Activated CD8-positive, alpha-beta memory T cell treated with anti-CD3 and anti-CD28 coated beads, Interleukin-2, amount 50 U/mL, for 1 hour (primary cell): ENCODE data around the gene TAB2.
"Not testable (repeated sequence)": the region's sequence is repeated elsewhere in the genome, so short reads cannot be mapped to it uniquely, and the experiment has no call there.

Source experiments
- DNase-seq: peaks from one replicate; pipeline ENCODE4 v3.0.0-alpha.2; 2020; ENCODE audit errors: extremely low read depth

The TAB2 gene

GRCh38 chr6:149444360-149445094 lies 127.0 kb downstream of the TAB2 start:
- not testable (repeated sequence) for DNase-seq

- DNase-seq = no peak
Observed at GRCh38 chr6:149445095-149445466, 127.6 kb downstream of the TAB2 start.

- no peak for DNase-seq
Observed at GRCh38 chr6:149445573-149445972, 128.1 kb downstream of the TAB2 start.

DNA sequence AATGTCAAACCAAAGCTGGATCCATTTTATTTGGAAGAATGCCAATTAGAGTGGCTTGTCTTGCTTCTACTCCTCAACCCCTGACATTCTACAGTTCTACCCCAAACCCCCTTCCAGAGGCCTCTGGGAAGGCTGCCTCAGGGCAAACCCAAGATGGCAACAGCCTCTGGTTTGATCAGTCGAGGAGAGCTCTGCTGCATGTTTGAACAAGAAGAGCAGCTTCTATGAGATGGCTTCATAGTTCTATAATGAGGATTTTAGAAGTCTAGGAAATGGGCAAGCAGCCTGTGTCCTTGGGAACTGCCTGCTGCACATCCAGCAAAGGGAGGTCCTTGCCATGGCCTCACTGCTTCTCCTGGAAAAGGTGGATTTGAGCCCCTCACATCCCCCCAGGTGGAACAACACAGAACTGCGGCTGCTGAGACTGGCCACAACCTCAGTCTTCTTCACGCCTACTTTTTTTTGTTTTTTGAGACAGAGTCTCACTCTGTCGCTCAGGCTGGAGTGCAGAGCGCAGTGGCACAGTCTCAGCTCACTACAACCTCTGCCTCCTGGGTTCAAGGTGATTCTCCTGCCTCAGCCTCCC lies 129.4 kb downstream of the TAB2 start:
- DNase-seq = no peak

GRCh38 chr6:149448821-149449453 lies 131.4 kb downstream of the TAB2 start:
- DNase-seq = no peak

GRCh38 chr6:149449831-149450678 lies 132.5 kb downstream of the TAB2 start:
- DNase-seq = no peak

DNA sequence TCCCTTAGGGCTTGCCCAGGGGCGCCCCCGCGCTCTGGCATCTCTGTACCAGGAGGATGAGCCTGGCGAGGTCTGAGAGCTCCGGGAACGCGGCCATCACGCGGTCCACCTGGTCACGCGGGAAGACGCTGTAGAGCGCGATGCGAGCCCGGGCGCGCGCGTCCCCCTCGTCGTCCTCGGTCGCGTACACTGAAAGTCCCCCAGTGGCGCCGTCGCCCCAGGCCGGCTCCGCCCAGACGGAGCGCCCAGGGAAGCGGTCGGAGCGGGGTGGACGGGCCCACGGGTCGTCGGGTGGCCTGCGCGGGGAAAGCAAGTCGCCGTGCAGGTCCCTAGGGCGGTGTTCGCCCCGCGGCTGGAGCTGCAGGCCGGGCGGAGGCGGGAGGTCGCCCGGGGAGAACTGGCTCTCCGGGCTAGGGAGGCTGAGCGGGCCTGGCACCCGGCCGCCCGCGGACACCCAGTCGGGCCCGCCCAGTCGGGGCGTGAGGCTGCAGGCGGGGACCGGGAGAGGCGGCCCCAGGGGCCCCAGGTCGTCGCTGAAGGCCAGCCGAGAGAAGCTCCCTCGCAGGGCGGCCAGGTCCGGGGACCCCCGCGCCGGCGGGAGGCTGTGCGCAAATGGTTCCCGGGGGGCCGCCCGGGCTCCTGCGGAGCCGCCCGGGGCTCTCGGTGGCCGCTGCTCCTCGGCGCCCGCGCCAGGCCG lies 133.3 kb downstream of the TAB2 start:
- no peak for DNase-seq

GRCh38 chr6:149451376-149452036 lies 134.0 kb downstream of the TAB2 start:
- no peak for DNase-seq

DNA sequence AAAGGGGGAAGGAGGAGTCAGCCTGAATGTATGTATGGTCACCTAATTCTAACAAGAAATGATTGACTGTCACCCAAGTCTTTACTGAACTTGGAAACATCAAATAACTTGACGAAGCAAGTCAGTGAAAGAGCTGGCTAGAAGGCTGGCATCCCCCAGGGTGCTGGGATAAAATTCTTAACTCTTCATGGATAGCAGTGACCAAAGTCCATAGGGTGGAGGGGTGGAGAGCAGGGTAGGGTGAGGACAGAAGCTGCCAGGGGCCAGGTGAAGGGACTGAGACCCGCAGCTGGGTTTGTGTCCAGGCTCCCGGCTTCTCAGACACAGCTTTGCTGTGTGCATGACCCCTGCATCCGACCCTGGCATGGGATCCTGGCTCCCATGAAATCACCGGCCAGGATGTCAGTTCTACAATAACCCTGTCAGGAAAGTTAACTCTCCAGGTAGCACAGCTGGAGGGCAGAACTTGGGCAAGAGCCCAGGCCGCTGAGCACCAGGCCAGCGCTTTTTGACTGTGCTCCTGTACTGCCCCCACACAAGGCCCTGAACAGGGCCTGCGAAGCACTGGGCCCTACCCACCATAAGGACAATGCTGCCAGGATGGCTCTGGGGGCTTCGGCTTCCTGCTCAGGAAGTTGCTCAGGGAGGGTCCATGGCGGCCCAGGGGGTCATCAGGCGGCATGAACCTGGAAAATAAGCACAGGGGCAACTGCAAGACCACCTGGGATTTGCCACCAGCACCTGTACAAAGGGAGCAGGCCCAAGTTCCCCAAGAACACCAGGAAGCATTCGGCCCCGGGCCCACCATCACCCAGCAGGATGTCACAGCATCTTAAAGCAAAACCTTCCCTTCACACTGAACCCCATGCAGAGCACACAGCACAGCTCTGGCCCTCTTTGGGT lies 134.8 kb downstream of the TAB2 start:
- no peak for DNase-seq

GRCh38 chr6:149453597-149454345 lies 136.3 kb downstream of the TAB2 start:
- no peak for DNase-seq

DNA sequence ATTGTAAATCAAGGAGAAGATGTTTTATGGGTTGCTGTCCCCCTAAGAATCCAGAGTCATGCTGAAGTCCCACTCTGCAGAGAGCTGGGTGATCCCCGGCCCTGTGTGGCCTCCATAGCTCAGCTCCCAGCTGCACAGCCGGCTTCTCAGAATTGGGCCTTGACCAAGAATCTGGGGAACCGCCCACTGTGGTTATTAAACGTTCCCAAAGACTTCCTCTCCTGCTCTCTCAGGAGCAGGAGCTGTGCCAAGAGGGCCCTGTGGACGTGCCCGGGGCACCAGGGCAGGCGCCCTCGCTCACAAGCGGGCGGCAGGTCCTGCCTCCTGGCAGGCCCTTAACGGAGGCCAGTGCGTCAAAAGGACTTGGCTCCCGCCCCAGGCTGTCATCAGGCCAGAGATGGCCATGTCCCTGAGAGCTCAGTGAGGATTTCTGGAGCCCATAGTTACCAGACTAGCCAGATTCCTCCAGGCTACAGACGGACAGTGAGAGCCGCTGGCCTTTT lies 136.9 kb downstream of the TAB2 start:
- no peak for DNase-seq

DNA sequence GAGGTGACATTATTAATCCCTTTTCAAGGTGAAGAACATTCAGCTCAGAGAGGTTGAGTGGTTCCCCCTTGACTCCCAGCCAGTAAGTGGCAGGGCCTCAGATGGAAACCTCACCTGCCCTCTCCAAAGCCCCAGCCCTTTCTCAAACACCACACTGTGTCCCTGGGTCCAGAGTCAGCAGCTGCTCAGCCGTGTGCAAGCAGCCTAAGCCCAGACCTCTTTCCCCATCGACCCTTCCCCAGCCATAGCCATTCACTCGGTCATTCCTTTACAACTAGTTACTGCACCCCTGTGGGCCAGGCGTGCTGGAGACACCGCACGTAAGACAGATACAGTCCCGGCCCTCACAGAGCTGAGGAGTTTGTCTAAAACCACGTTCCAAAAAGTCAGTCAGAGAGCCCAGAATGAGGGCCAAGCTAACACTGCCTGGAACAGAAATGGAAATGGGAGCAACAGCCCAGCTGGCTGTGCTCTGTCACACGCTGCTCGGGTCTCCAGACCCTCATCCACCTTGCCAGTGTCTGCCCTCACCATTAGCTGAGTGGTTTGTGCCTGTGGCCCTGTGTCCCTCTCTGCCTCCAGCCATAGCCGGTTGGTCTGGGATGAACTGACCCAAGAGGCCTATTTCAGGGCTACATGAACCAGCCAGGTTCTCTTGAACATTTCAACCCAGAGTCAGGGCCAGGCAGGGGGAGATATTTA lies 137.7 kb downstream of the TAB2 start:
- no peak for DNase-seq

DNA sequence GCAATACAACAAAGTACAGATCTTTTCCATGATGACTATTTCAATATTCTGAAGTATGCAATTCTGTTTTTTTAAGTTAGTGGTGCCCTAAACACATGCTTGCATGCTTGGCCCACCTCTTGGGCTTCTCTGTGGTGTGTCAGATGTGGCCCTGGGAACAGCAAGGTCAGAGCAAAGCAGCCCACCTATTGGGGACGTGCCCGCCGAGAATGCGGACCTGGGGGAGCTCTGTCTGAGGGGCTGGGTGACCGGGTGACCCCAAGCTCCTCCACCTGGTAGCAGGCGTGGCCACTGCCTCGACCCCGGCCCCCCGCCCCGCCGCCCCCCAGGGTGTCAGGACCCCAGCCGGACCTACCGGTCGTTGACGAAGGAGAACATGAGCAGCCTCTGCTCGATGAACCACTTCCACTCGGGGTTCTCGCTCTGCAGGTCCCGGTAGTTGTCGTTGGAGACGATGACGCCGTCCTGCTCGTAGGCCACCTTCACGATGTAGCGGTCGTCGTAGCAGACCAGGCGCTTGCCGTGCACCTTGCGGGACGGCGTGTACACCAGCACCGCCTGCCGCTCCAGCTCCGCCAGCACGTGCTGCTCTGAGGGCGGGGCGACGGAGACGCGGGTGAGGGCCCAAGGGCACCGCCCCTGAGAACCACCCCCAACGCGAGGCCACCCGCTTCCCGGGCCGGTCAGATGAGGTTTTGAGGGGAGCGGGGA lies 139.0 kb downstream of the TAB2 start:
- no peak for DNase-seq

- no peak for DNase-seq
Observed at GRCh38 chr6:149457316-149457884, 139.9 kb downstream of the TAB2 start.

GRCh38 chr6:149458196-149458595 lies 140.7 kb downstream of the TAB2 start:
- no peak for DNase-seq

DNA sequence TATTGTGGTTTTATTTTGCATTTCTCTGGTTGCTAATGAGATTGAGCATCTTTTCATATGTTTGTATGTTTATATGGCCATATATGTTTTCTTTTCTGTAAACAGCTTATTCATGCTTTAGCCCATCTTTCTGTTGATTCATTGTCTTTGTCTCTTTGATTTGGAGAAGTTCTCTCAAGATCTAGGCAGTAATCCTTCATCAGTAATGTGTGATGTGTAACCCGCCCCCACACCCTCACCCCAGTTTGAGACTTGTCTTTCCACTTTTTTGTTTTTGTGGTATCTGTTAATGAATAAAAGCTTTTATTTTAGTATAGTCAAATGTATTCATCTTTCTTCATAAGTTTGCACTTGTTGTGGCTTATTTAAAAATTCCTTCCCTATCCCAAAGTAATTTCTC lies 141.3 kb downstream of the TAB2 start:
- DNase-seq = no peak

- DNase-seq = no peak
Observed at GRCh38 chr6:149459761-149460160, 142.2 kb downstream of the TAB2 start.

DNA sequence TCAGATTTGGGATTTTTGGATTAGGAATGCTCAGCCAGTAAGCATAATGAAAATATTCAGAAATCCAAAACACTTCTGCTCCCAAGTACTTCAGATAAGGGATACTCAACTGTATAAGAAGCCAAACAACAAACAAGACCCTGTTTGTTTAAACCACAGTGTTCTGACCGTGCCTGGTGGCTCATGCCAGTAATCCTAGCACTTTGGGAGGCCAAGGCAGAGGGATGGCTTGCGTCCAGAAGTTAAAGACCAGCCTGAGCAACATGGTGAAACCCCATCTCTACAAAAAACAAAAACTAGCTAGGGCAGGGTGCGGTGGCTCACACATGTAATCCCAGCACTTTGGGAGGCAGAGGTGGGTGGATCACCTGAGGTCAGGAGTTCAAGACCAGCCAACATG lies 142.7 kb downstream of the TAB2 start:
- DNase-seq = not testable (repeated sequence)
